HG02885 (cell line): Measurements from ENCODE around the gene TLN1.

Source experiments
- ATAC-seq: cut with Tn5 transposase; IDR thresholded peaks from one replicate; pipeline ENCODE4 v1.9.1; 2021; ENCODE audit warnings: mild to moderate bottlenecking; ENCODE audit not compliant: unreplicated experiment, poor library complexity

TLN1 gene

GRCh38 chr9:35710818-35711500, 21.0 kb downstream of the TLN1 start:
- ATAC-seq = no peak

GRCh38 chr9:35708146-35708545, 23.8 kb downstream of the TLN1 start:
- no peak for ATAC-seq

GRCh38 chr9:35706951-35707350, 25.0 kb downstream of the TLN1 start:
- no peak for ATAC-seq

GRCh38 chr9:35705836-35706430, 26.1 kb downstream of the TLN1 start:
- ATAC-seq = no peak

- no peak for ATAC-seq
Observed at GRCh38 chr9:35705372-35705771, 26.6 kb downstream of the TLN1 start.

GRCh38 chr9:35703906-35704672, 27.9 kb downstream of the TLN1 start:
- no peak for ATAC-seq

GRCh38 chr9:35702696-35703095, 29.3 kb downstream of the TLN1 start:
- ATAC-seq = no peak

- no peak for ATAC-seq
Observed at GRCh38 chr9:35700942-35701341, 31.1 kb downstream of the TLN1 start.

- ATAC-seq = no peak
Observed at GRCh38 chr9:35700031-35700430, 32.0 kb downstream of the TLN1 start.

GRCh38 chr9:35698231-35698630, 33.8 kb downstream of the TLN1 start:
- no peak for ATAC-seq

GRCh38 chr9:35697486-35697885, 34.5 kb downstream of the TLN1 start:
- no peak for ATAC-seq

GRCh38 chr9:35696520-35697215, 35.3 kb downstream of the TLN1 start:
- ATAC-seq = peak; percentile 76

GRCh38 chr9:35695943-35696401, 36.0 kb downstream of the TLN1 start:
- ATAC-seq = no peak

- no peak for ATAC-seq
Observed at GRCh38 chr9:35691757-35692301, 40.2 kb downstream of the TLN1 start.

- ATAC-seq = no peak
Observed at GRCh38 chr9:35691334-35691650, 40.7 kb downstream of the TLN1 start.

- no peak for ATAC-seq
Observed at GRCh38 chr9:35690614-35691333, 41.2 kb downstream of the TLN1 start.

- no peak for ATAC-seq
Observed at GRCh38 chr9:35690294-35690613, 41.7 kb downstream of the TLN1 start.

GRCh38 chr9:35689542-35690293, 42.3 kb downstream of the TLN1 start, which contains the start of gene TPM2:
TSS of gene TPM2 (minus strand) at chr9:35689925. CDS start at chr9:35689817, 108 bp downstream.
- ATAC-seq = no peak
